ENCODE measurements around the gene ETHE1.
"Not testable (repeated sequence)": the region's sequence is repeated elsewhere in the genome, so short reads cannot be mapped to it uniquely, and the experiment has no call there.

Gene ETHE1

DNA sequence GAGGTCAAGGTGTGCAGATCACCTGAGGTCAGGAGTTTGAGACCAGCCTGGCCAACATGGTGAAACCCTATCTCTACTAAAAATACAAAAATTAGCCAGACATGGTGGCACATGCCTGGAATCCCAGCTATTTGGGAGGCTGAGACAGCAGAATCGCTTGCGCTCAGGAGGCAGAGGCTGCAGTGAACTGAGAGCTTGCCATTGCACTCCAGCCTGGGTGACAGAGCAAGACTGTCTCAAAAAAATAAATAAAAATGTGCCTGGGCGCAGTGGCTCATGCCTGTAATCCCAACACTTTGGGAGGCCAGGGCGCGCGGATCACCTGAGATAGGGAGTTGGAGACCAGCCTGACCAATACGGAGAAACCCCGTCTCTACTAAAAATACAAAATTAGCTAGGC is 3.3 kb downstream of the ETHE1 start:
- DNase-seq: not testable (repeated sequence)

GRCh38 chr19:43522929-43523328 is 4.1 kb downstream of the ETHE1 start:
- no peak for DNase-seq

- DNase-seq: peak; percentile 90
Observed at GRCh38 chr19:43519436-43520088, 7.4 kb downstream of the ETHE1 start.

GRCh38 chr19:43518051-43518450 is 8.9 kb downstream of the ETHE1 start:
- DNase-seq: no peak

DNA sequence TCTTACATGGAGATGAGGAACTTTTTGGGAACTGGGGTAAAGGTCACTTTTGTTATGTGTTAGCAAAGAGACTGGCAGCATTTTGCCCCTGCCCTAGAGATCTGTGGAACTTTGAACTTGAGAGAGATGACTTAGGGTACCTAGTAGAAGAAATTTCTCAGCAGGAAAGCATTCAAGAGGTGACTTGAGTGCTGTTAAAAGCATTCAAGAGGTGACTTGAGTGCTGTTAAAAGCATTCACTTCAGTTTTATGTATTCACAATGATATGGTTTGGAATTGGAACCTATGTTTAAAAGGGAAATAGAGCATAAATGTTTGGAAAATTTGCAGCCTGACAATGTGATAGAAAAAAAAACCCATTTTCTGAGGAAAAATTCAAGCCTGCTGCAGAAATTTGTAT is 14.6 kb downstream of the ETHE1 start:
- DNase-seq: not testable (repeated sequence)

DNA sequence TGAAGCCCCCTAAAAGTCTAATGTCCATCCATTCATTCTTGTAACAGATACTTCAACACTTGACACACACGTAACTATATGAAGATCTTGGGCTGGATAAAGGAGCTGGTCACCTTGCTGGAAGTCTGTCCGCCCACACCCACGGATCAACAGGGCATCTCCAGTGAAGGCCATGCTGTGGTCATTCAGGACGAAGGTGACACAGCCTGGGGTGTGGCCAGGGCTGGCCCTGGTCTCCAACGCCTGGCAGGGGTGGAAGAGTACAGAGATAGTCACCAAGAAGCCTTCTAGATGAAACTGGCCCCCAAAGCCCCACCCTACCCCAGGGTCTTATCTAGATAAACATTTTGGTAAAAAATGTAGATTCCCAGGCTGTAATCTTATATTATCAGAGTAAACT is 15.7 kb downstream of the ETHE1 start:
- DNase-seq: no peak

DNA sequence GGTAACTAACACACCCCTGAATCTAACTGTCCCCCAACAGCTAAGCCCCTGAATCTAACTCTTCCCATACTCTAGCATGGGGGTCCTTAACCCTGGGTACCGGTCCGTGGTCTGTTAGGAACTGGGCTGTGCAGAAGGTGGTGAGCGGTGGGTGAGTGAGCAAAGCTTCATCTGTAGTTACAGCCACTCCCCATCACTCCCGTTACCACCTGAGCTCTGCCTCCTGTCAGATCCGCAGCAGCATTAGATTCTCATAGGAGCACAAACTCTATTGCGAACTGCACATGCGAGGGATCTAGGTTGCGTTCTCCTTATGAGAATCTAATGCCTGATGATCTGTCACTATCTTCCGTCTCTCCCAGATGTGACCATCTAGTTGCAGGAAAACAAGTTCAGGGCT is 16.3 kb downstream of the ETHE1 start:
- no peak for DNase-seq

DNA sequence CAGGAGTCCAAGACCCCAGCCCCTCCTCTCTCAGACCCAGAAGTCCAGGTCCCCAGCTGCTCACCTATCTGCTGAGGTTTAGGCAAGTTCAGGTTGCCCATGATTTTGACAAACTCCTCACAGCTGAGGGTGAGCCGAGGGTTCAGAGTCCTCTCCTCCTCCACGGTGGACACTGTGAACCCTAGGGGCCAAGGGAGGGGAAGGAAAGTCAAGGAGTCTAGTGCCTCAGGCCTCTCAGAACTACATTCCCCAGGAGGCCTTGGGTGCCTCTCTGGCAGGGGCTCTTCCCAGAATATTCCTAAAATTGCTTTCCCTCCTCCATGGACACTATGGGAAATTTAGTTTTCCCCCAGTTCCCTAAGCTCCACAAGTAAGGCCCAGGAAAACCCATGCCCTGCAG is 19.1 kb downstream of the ETHE1 start:
- DNase-seq: no peak

- DNase-seq: no peak
Observed at GRCh38 chr19:43506629-43507028, 20.4 kb downstream of the ETHE1 start.

GRCh38 chr19:43505941-43506340 is 21.1 kb downstream of the ETHE1 start:
- DNase-seq: no peak

DNA sequence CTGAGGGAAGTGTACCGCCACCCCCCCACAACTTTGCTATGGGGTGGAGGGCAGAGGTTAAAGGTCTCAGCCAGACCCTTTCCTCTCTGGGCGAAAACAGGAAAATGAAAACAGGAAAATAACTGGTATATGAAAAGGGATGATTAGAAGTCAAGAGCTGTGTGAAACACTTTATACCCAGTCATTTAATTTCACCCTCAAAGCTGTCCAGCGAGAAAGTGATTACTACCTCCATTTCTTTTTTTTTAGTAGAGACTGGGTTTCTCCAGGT is 21.9 kb downstream of the ETHE1 start:
- DNase-seq: no peak

DNA sequence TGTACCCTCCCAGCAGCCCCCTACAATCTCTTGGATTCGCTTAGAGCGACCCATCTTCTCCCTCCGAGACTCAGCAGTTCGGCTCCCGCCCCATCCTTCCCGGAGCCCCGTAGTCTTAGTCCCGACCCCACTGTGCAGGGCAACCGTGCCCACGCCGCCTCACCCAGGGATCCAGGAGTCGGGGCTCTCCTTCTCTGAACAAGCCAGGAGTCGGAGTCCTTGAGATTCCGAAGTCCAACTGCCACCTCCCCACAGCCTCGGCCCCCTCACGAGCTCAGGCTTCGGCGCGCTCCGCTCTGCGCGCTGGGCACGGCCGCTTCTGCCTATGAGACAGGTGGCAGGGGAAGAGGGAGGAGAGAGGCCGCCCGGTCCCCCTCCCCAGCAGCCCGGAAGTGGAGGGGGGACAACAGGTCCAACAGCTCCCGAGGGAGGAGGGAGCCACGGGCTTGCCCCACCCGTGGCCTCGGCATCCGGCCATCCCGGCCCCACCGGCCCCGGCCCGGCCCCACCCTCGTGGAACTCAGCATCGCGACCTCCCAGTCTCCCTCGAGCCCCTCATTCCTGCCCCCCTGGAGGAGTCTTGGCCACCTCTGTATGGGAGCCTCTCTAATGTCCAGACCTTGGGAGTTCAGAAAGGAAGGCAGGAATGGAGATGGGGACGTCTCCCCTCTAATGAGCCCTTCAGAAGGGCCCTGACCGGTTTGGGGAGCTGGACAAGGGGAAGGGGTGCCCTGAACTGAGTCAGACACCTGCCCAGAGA is 22.4 kb downstream of the ETHE1 start, which contains the start of gene PHLDB3:
Gene PHLDB3 (minus strand): TSS at position 321 of the 760 bp plus-strand sequence. CDS start 628 bp downstream, outside the sequence.
- peak; percentile 67 for DNase-seq

DNA sequence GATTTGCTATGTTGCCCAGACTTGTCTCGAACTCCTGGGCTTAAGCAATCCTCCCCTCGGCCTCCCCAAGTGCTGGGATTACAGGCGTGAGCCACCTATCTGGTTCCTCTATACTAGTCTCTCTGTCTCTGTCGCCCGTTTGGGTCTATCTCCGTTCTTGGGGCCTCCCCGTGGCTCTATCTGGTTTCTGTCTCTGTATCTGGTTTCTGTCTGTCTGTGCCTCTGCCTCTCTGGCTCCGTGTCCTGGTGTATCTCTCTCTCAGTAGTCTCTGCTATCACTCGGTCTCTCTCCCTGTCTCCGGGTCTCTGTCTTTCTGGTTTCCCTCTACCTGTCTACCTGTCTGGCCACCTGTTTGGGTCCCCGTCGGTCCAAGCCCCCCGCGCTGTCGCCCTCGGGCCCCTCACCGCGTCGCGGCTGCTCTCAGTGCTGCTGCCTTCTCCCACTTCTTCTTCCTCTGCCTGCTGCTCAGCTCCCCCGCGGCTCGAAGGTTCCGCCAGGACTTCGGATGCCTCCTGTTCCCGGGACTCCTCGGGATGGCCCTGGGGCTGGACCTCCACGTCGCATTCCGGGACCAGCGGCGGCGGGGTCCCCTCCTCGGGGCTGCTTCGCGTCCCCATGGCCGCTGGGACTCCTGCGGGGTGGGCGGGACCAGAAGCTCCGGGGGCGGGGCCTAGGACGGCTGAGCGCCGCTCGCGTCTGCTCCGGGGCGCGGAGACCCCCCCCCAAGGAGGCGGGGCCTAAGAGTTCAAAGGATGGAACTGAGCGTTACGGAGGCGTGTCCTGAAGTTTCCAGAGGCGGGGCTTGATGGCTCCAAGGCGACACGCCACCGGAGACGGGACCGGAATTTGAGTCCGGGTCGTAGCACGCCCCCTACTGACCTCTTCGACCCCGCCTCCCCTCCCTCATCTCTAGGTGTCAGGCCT is 23.2 kb downstream of the ETHE1 start:
- peak; percentile 100 for DNase-seq

DNA sequence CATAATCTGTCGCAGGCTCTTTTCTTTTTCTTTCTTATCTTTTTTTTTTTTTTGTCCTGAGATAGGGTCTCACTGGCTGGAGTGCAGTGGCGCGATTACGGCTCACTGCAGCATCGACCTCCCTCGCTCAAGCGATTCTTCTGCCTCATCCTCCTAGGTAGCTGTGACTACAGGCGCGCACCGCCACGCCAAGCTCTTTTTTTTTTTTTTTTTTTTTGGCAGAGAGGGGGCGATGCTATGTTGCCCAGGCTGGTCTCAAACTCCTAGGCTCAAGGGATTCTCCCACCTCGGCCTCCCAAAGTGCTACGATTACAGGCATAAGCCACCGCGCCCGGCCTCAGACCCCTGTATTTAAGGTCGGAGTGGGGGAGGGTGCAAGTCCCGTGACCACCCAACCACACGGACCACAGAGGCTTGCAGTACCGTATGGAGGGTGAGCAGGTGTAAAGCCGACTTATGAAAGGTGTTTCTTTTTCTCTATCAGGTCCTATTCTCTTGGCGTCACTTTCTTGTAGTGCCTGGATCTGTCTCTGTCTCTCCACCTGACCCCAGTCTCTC is 24.5 kb downstream of the ETHE1 start:
- DNase-seq: no peak

GRCh38 chr19:43501661-43502418 is 25.2 kb downstream of the ETHE1 start:
- DNase-seq: no peak

GRCh38 chr19:43499042-43499441 is 28.0 kb downstream of the ETHE1 start:
- DNase-seq: no peak

GRCh38 chr19:43498233-43498842 is 28.7 kb downstream of the ETHE1 start:
- no peak for DNase-seq

- DNase-seq: no peak
Observed at GRCh38 chr19:43496960-43497359, 30.0 kb downstream of the ETHE1 start.

- DNase-seq: no peak
Observed at GRCh38 chr19:43495082-43495481, 31.9 kb downstream of the ETHE1 start.

GRCh38 chr19:43490759-43491158 is 36.2 kb downstream of the ETHE1 start:
- no peak for DNase-seq

DNA sequence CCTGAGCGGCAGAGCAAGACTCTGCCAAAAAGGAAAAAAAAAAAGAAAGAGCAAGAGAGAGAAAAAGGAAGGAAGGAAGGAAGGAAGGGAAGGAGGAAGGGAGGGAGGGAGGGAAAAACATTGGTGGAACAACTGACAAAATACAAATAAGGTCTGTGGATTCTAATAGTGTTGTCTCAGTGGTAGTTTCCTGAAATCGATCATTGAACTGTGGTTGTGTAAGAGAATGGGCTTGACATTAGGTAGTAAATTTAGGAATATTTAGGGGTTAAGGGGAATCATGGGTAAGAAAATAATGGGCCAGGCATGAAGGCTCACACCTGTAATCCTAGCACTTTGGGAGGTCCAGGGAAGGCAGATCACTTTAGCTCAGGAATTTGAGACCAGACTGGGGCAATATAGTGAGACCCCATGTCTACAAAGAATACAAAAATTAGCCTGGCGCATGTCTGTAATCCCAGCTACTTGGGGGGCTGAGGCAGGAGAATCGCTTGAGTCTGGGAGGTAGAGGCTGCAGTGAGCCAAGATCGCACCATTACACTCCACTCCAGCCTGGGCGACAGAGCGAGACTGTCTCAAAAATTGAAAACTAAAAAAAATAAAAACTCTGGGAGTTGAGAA is 36.9 kb downstream of the ETHE1 start:
- no peak for DNase-seq

DNA sequence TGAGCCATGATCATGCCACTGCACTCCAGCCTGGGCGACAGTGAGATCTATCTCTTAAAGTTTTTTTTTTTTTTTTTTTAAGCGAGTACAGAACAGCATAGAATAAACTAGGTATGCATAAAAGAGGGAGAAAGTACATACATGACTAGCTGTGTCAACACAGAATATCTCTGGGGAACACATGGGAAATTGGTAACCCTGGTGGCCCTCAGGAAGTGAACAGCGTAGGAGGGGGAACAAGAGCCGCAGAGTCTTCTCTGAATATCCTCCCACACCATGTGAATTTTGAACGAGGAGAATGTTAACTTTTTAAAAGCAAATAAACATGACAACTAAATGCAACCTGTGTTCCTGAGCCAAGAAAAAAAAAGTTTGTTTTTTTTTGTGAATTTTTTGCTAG is 37.7 kb downstream of the ETHE1 start:
- DNase-seq: no peak

Measured in CD4-positive, alpha-beta T cell treated with Interleukin-6 for 4 hours (primary cell).